ENCODE measurements around the gene AKAP13.

The AKAP13 gene

GRCh38 chr15:85639752-85640381, 259.5 kb downstream of the AKAP13 start:
- H3K4me1 ChIP-seq (ENCODE audit: control insufficient read depth in 1 of 2, insufficient read depth in 1 of 2, low read depth in 1 of 2, low read length in 1 of 2): peaks cover under 1 to 2% of the 10 kb centered on the region in 2 experiments
- H3K27ac ChIP-seq: no peak overlapping the region
- no peaks in the 10 kb centered on the region for H3K9me3 ChIP-seq
- no peak for TF ChIP-seq CTCF (IDR thresholded peaks at IDR 0.05)
- H3K4me3 ChIP-seq (ENCODE audit: low read depth in 1 of 2, low read length in 1 of 2): no peak overlapping the region
- H3K36me3 ChIP-seq: peaks cover 57% of the 10 kb centered on the region
- no peaks in the 10 kb centered on the region for H3K27me3 ChIP-seq

GRCh38 chr15:85642065-85642692, 261.8 kb downstream of the AKAP13 start:
- H3K27ac ChIP-seq: no peak overlapping the region
- H3K9me3 ChIP-seq: no peaks in the 10 kb centered on the region
- no peaks in the 10 kb centered on the region for H3K4me1 ChIP-seq (ENCODE audit: control insufficient read depth in 1 of 2, insufficient read depth in 1 of 2, low read depth in 1 of 2, low read length in 1 of 2)
- no peaks in the 10 kb centered on the region for H3K27me3 ChIP-seq
- H3K36me3 ChIP-seq: peaks cover 81% of the 10 kb centered on the region
- no peak for TF ChIP-seq CTCF (IDR thresholded peaks at IDR 0.05)
- no peak overlapping the region for H3K4me3 ChIP-seq (ENCODE audit: low read depth in 1 of 2, low read length in 1 of 2)

- Histone ChIP-seq H3K4me1 (ENCODE audit: control insufficient read depth in 1 of 2, insufficient read depth in 1 of 2, low read depth in 1 of 2, low read length in 1 of 2) (no peaks in the 10 kb centered on the region), H3K27me3 (no peaks in the 10 kb centered on the region), H3K9me3 (no peaks in the 10 kb centered on the region), H3K4me3 (ENCODE audit: low read depth in 1 of 2, low read length in 1 of 2) (no peak overlapping the region), H3K36me3 (peaks cover 86% of the 10 kb centered on the region), H3K27ac (no peak overlapping the region)
- TF ChIP-seq CTCF (IDR thresholded peaks at IDR 0.05): no peak
Observed at GRCh38 chr15:85642693-85643066, 262.3 kb downstream of the AKAP13 start.

- no peak for TF ChIP-seq CTCF (IDR thresholded peaks at IDR 0.05)
- no peak overlapping the region for H3K27ac ChIP-seq
Observed at GRCh38 chr15:85646538-85647091, 266.2 kb downstream of the AKAP13 start.

GRCh38 chr15:85649372-85649771, 269.0 kb downstream of the AKAP13 start:
- no peak for TF ChIP-seq CTCF (IDR thresholded peaks at IDR 0.05)
- Histone ChIP-seq H3K9me3 (no peaks in the 10 kb centered on the region), H3K4me3 (ENCODE audit: low read depth in 1 of 2, low read length in 1 of 2) (no peak overlapping the region), H3K36me3 (peaks cover 91% of the 10 kb centered on the region), H3K27me3 (no peaks in the 10 kb centered on the region), H3K27ac (peak overlapping the region; percentile 48), H3K4me1 (ENCODE audit: control insufficient read depth in 1 of 2, insufficient read depth in 1 of 2, low read depth in 1 of 2, low read length in 1 of 2) (peaks cover 9 to 10% of the 10 kb centered on the region in 2 experiments)

More at GRCh38 chr15:85646538-85647091, 266.2 kb downstream of the AKAP13 start:
- no peaks in the 10 kb centered on the region for H3K9me3 ChIP-seq
- peaks cover 9 to 10% of the 10 kb centered on the region in 2 experiments for H3K4me1 ChIP-seq (ENCODE audit: control insufficient read depth in 1 of 2, insufficient read depth in 1 of 2, low read depth in 1 of 2, low read length in 1 of 2)
- no peak overlapping the region for H3K4me3 ChIP-seq (ENCODE audit: low read depth in 1 of 2, low read length in 1 of 2)
- H3K36me3 ChIP-seq: peaks cover 91% of the 10 kb centered on the region
- H3K27me3 ChIP-seq: no peaks in the 10 kb centered on the region
